Upper lobe of right lung (tissue), 1 donor: ENCODE data around the gene ITGBL1. TPM values are rescaled to one million over a fixed set of nuclear protein-coding genes. Genes with fewer than 3 reads are reported as not detected.

ENCODE experiments used
- ATAC-seq: fragments of 200-7000 bp; cut with Tn5 transposase; one replicate; pipeline ENCODE4 v1.9.1; 2020; ENCODE audit warnings: mild to moderate bottlenecking, moderate library complexity
- DNase-seq: peaks from one replicate; pipeline ENCODE4 v3.0.0-alpha.2; 2020
- H3K27ac ChIP-seq: fragments of 200-600 bp; one replicate; pipeline ENCODE4 v1.8.0; 2022
- H3K27me3 ChIP-seq: fragments of 200-600 bp; one replicate; pipeline ENCODE4 v1.8.0; 2022; ENCODE audit warnings: mild to moderate bottlenecking
- H3K36me3 ChIP-seq: fragments of 200-600 bp; one replicate; pipeline ENCODE4 v1.8.0; 2022
- H3K4me1 ChIP-seq: fragments of 200-600 bp; one replicate; pipeline ENCODE4 v1.8.0; 2022
- H3K4me3 ChIP-seq: fragments of 200-600 bp; one replicate; pipeline ENCODE4 v1.8.0; 2022; ENCODE audit warnings: mild to moderate bottlenecking
- H3K9me3 ChIP-seq: fragments of 200-600 bp; one replicate; pipeline ENCODE4 v1.8.0; 2022
- intact Hi-C: fragments of 100-400 bp; cut with DNase I; formaldehyde crosslinking; loops from one replicate; pipeline ENCODE4 v1.11.0; 2022
- total RNA-seq: library from RNA; stranded (reverse); fragmentation: NEBNext Ultra II Directional; extraction: Animal tissue kit (Norgen Biotek cat#: 25700); gene quantifications from one replicate; pipeline ENCODE4 v1.2.1, GENCODE V29; 2021
- TF ChIP-seq, protein P1 (sequence below): fragments of 200-600 bp; IDR thresholded peaks from one replicate; pipeline ENCODE4 v1.8.0; 2022; ENCODE audit warnings: antibody characterized with exemption
- donor health status: DM: no; HTN: yes; CAD: no; lungs with severe emphysema.

Gene ITGBL1
- total RNA-seq, 1 donor from 2014 or later = 43.6 TPM

DNA sequence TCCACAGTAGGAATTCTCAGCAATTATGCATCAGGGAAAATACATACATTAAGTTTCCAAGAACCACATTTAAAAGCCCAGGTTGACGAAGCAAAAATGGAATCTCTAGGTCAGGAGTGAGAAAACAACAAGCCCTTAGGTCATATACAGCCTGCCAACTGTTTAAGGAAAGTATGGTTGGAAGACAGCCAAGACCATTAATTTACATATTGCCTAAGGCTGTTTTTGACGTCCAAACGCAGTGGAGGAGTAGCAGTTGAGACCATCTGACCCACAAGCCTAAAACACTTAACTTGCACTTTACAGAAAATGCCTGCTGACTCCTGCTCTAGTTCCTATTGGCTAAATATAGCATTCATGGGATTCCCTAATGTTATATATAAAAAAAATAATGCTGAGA, 299.0 kb downstream of the ITGBL1 start:
- DNase-seq (no peak), ATAC-seq (peak; percentile 40)
- H3K27me3 ChIP-seq = no peaks in the 10 kb centered on the region
- no peak overlapping the region for H3K4me3 ChIP-seq
- TF ChIP-seq, protein P1, sequence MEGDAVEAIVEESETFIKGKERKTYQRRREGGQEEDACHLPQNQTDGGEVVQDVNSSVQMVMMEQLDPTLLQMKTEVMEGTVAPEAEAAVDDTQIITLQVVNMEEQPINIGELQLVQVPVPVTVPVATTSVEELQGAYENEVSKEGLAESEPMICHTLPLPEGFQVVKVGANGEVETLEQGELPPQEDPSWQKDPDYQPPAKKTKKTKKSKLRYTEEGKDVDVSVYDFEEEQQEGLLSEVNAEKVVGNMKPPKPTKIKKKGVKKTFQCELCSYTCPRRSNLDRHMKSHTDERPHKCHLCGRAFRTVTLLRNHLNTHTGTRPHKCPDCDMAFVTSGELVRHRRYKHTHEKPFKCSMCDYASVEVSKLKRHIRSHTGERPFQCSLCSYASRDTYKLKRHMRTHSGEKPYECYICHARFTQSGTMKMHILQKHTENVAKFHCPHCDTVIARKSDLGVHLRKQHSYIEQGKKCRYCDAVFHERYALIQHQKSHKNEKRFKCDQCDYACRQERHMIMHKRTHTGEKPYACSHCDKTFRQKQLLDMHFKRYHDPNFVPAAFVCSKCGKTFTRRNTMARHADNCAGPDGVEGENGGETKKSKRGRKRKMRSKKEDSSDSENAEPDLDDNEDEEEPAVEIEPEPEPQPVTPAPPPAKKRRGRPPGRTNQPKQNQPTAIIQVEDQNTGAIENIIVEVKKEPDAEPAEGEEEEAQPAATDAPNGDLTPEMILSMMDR = no peak
- H3K9me3 ChIP-seq = no peaks in the 10 kb centered on the region
- H3K36me3 ChIP-seq = no peaks in the 10 kb centered on the region
- H3K27ac ChIP-seq = no peak overlapping the region
- H3K4me1 ChIP-seq = no peaks in the 10 kb centered on the region
- intact Hi-C loops = no loop called here

DNA sequence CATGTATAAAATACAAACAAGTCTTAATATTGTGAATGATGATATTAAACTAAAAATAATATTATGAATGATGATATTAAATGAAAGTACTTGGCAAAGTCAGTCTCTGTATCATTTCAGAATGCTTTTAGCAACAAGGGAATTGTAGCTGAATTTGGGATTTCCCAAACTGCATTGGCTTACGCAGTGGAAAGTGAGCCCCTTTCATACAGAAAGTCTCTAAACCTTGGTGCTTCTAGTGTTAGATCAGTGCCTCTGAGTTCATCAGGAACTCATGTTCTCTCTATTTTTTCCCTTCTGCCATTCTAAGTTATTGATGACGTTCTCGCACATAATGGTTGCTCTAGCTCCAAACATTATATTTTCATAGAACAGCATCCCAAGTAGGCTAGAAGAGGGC, 300.0 kb downstream of the ITGBL1 start:
- Histone ChIP-seq H3K27me3 (no peaks in the 10 kb centered on the region), H3K36me3 (no peaks in the 10 kb centered on the region), H3K4me1 (no peaks in the 10 kb centered on the region), H3K9me3 (no peaks in the 10 kb centered on the region), H3K27ac (no peak overlapping the region), H3K4me3 (no peak overlapping the region)
- TF ChIP-seq, protein P1 = no peak
- intact Hi-C loops = no loop called here
- DNase-seq = no peak
- ATAC-seq = no peak

DNA sequence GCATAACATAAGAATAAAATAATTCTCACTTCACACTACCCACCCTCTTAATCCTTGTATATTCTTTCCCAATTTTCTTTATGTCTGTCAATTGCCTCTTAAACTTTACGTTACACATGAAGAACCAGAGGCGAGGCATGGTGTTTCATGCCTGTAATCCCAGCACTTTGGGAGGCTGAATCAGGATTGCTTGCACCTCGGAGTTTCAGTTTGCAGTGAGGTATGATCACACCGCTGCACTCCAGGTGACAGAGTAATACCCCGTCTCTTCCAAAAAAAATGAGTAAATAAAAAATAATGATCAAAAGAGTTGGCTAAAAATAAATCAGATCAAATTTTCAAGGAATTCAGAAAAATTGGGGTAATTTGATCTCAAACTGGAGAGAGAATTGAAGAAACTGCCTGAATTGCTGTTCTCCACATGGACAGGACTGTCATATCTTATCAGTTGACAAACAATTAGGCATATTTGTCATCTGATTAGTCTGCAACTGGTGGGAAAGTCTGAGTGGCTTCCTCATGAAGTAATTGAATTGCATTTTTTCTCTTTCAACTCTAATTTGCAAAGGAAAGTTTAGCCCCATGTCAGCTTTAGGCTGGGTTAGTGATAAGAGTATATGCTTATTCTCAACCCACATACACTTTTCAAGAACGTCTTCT, 302.9 kb downstream of the ITGBL1 start:
- Histone ChIP-seq H3K36me3 (no peaks in the 10 kb centered on the region), H3K9me3 (no peaks in the 10 kb centered on the region), H3K4me1 (no peaks in the 10 kb centered on the region), H3K27me3 (no peaks in the 10 kb centered on the region), H3K27ac (no peak overlapping the region), H3K4me3 (no peak overlapping the region)
- DNase-seq (no peak), ATAC-seq (no peak)
- intact Hi-C loops = no loop called here
- TF ChIP-seq, protein P1 = no peak

DNA sequence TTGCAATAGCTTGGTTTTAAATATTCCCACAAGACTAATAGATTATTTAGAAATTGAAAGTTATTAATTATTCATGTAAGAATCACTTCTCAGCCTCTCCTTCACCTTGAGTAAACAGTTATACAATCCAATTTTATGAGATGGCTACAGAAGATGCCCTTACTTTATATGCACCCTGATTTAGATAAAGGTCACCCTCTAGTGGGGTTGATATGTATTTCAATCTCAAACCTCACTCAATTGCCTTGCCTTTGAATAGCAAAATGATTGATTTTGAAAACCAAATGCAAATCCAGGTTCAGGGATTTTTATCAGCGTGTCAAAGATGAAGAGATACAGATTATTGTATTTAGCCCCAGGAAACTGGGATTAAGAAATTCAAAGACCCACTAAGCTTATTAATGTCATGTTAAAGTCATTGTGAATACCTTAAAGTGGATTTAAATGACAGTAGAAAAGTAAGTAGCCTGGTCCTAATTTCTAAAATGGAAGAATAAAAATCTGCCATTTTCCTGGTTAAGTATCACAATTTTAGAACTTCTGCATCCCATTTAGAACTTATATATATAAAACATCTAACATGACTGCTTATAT, 305.1 kb downstream of the ITGBL1 start:
- TF ChIP-seq, protein P1 = peak; percentile 56
- no peaks in the 10 kb centered on the region for H3K4me1 ChIP-seq
- H3K36me3 ChIP-seq = no peaks in the 10 kb centered on the region
- ATAC-seq (peak; percentile 75), DNase-seq (no peak)
- no peak overlapping the region for H3K27ac ChIP-seq
- intact Hi-C loops = no loop called here
- H3K4me3 ChIP-seq = no peak overlapping the region
- no peaks in the 10 kb centered on the region for H3K27me3 ChIP-seq
- no peaks in the 10 kb centered on the region for H3K9me3 ChIP-seq

DNA sequence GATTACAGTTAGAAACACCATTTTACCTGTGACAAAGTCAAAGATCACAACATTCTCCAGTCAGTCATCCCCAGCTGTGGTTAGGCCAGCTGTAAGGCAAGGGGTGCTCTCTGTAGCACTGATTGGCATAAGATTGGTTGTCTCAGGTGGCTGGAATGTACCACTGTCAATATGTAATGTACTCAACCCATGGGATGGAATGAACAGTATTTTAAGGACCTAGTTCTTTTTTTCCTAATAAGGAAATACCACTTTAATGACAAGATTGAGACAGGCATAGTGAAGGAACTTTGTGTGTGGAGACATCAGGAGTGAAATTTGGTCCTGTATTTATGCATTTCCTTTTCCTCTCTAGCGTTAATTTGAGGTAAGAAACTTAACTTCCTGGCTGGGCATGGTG, 310.7 kb downstream of the ITGBL1 start:
- ATAC-seq = peak; percentile 76
- intact Hi-C loops = no loop called here
- no peaks in the 10 kb centered on the region for H3K36me3 ChIP-seq
- H3K9me3 ChIP-seq = no peaks in the 10 kb centered on the region
- H3K27ac ChIP-seq = no peak overlapping the region
- DNase-seq = no peak
- TF ChIP-seq, protein P1 = no peak
- no peak overlapping the region for H3K4me3 ChIP-seq
- no peaks in the 10 kb centered on the region for H3K4me1 ChIP-seq
- H3K27me3 ChIP-seq = no peaks in the 10 kb centered on the region

Other genes with a start within 250 kb of the ITGBL1 start
- 3.5 TPM for gene NALCN, start 36.2 kb upstream of the ITGBL1 start, total RNA-seq